ENCODE results near the gene KRTAP3-1. TPM values are rescaled to one million over a fixed set of nuclear protein-coding genes. Genes with fewer than 3 reads are reported as not detected.

The KRTAP3-1 gene
- total RNA-seq, 1 experiment from 2014 or later = not detected

DNA sequence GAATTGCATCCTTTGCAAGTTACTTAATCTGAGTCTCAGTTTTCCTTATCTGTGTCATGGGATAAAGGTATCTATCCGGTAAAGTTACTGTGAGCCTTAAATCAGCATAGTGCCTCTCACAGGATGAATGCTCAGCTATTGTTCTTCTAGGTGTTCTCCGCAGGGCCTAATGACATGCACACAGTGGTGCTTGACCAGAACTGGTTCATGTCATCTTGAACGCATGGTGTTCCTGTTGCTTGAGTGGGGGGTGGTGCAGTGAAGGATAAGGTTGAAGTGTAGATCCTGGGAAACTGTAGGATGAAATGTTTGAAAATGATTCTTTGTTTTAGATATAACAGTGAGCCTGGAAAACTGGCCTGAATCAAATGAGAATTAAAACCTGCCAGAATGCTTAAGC is 28.8 kb downstream of the KRTAP3-1 start:
- H2BK12ac ChIP-seq (ENCODE audit: insufficient read length, low read depth, low read length) = no peak overlapping the region
- Mint-ChIP-seq H3K9me3 (no peaks in the 10 kb centered on the region), H3K27ac (no peak overlapping the region), H3K4me1 (peaks cover 11 to 14% of the 10 kb centered on the region in 2 experiments), H3K36me3 (ENCODE audit: insufficient read depth in 1 of 3, low read depth in 3 of 3) (no peaks in the 10 kb centered on the region), H3K27me3 (ENCODE audit: low read depth) (peaks cover 3% of the 10 kb centered on the region), H3K4me3 (no peak overlapping the region; a peak in 1 of 5 replicates)
- H2BK120ac ChIP-seq (ENCODE audit: low read depth, low read length, poor library complexity, severe bottlenecking) = no peak overlapping the region
- no peaks in the 10 kb centered on the region for H3K79me2 ChIP-seq (ENCODE audit: insufficient read depth, low read length)
- H3K23me2 ChIP-seq (ENCODE audit: insufficient read length, low read depth, low read length, poor library complexity, severe bottlenecking) = no peaks in the 10 kb centered on the region
- no peak overlapping the region for H3K27ac ChIP-seq (ENCODE audit: insufficient read length, low read depth, low read length)
- no peak overlapping the region for H2BK20ac ChIP-seq (ENCODE audit: low read depth, low read length, poor library complexity, severe bottlenecking)
- H3K9me3 ChIP-seq (ENCODE audit: control insufficient read depth, low read depth, low read length) = no peaks in the 10 kb centered on the region
- WGBS (ENCODE audit: extremely low coverage, insufficient read length, low lambda C conversion rate) = no CpG with 5 or more reads among the region's 3 CpGs
- no peak for DNase-seq
- H3K4ac ChIP-seq (ENCODE audit: low read depth, low read length) = no peak overlapping the region
- H3K79me1 ChIP-seq (ENCODE audit: insufficient read depth, low read depth, low read length, poor library complexity, severe bottlenecking) = no peaks in the 10 kb centered on the region
- H2BK15ac ChIP-seq (ENCODE audit: low read depth, low read length) = no peak overlapping the region
- H3K14ac ChIP-seq (ENCODE audit: insufficient read depth, low read length) = no peak overlapping the region
- no peaks in the 10 kb centered on the region for H4K20me1 ChIP-seq (ENCODE audit: control insufficient read depth, insufficient read depth, insufficient read length)
- no peak overlapping the region for H3K56ac ChIP-seq (ENCODE audit: insufficient read length, low read depth, low read length)
- TF ChIP-seq, protein P1, sequence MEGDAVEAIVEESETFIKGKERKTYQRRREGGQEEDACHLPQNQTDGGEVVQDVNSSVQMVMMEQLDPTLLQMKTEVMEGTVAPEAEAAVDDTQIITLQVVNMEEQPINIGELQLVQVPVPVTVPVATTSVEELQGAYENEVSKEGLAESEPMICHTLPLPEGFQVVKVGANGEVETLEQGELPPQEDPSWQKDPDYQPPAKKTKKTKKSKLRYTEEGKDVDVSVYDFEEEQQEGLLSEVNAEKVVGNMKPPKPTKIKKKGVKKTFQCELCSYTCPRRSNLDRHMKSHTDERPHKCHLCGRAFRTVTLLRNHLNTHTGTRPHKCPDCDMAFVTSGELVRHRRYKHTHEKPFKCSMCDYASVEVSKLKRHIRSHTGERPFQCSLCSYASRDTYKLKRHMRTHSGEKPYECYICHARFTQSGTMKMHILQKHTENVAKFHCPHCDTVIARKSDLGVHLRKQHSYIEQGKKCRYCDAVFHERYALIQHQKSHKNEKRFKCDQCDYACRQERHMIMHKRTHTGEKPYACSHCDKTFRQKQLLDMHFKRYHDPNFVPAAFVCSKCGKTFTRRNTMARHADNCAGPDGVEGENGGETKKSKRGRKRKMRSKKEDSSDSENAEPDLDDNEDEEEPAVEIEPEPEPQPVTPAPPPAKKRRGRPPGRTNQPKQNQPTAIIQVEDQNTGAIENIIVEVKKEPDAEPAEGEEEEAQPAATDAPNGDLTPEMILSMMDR (conservative IDR thresholded peaks at IDR 0.05) = no peak
- H4K91ac ChIP-seq (ENCODE audit: insufficient read length, low read depth, low read length) = no peak overlapping the region
- H2AFZ ChIP-seq (ENCODE audit: low read length) = no peak overlapping the region
- H3K23ac ChIP-seq (ENCODE audit: insufficient read length, low read depth, low read length) = no peak overlapping the region
- no peak overlapping the region for H4K5ac ChIP-seq (ENCODE audit: insufficient read length, low read depth, low read length)
- H2BK5ac ChIP-seq (ENCODE audit: insufficient read length, low read length) = no peak overlapping the region
- H3T11ph ChIP-seq (ENCODE audit: low read length) = no peak overlapping the region
- no peaks in the 10 kb centered on the region for H3K27me3 ChIP-seq (ENCODE audit: insufficient read depth, low read length)
- no peak overlapping the region for H4K8ac ChIP-seq (replicated peaks; ENCODE audit: insufficient read length, low read depth, low read length)
- H3K4me1 ChIP-seq (ENCODE audit: insufficient read depth, low read length) = no peaks in the 10 kb centered on the region; the same call in 1 of the 2 replicates
- no peak overlapping the region for H3K18ac ChIP-seq (ENCODE audit: insufficient read length, low read depth, low read length)
- H3K9ac ChIP-seq (ENCODE audit: extremely low read depth, insufficient read length, low read length) = no peak overlapping the region
- H2AK5ac ChIP-seq (ENCODE audit: insufficient read length, low read length) = no peak overlapping the region
- H3K4me2 ChIP-seq (ENCODE audit: insufficient read depth, insufficient read length, low read length) = no peak overlapping the region

All from H9 (cell line).